Vagina (tissue), 2 donors: Measurements from ENCODE around the gene LMO1. TPM values are rescaled to one million over a fixed set of nuclear protein-coding genes. Genes with fewer than 3 reads are reported as not detected.

ENCODE experiments used
- DNase-seq, 2 donors: peaks; one replicate each; pipeline ENCODE4 v3.0.0-alpha.2; 2017; ENCODE audit errors: extremely low spot score in 2 of 2
- H3K27ac ChIP-seq: fragments of 200-600 bp; sonication (generic); one replicate; pipeline ENCODE4 v1.5.1; 2019
- H3K27me3 ChIP-seq: fragments of 200-600 bp; sonication (generic); one replicate; pipeline ENCODE4 v1.5.1; 2019
- H3K36me3 ChIP-seq, 2 donors: fragments of 200-600 bp; sonication (generic); one replicate each; pipeline ENCODE4 v1.5.1; 2017 to 2019
- H3K4me1 ChIP-seq: fragments of 200-600 bp; sonication (generic); one replicate; pipeline ENCODE4 v1.5.1; 2019
- H3K4me3 ChIP-seq, 2 donors: fragments of 200-600 bp; sonication (generic); 1 replicate in 1 of 2; 2 replicates in 1 of 2; pipeline ENCODE4 v1.5.1; 2016 to 2019
- H3K9me3 ChIP-seq: fragments of 200-600 bp; sonication (generic); one replicate; pipeline ENCODE4 v1.5.1; 2019
- CTCF ChIP-seq, 3 experiments: fragments of 450-650 bp in 2 of 3; fragments of 200-600 bp in 1 of 3; sonication (generic) in 1 of 3; IDR thresholded peaks; one replicate each; pipeline ENCODE4 v1.5.1; 2017 to 2019; ENCODE audit warnings: antibody characterized with exemption in 3 of 3, mild to moderate bottlenecking in 2 of 3, moderate library complexity in 2 of 3
- POLR2A ChIP-seq, 2 donors: fragments of 450-650 bp; IDR thresholded peaks; one replicate each; pipeline ENCODE4 v1.6.1; 2017; ENCODE audit warnings: antibody characterized with exemption in 2 of 2, mild to moderate bottlenecking in 2 of 2, moderate library complexity in 2 of 2
- POLR2AphosphoS5 ChIP-seq, 2 donors: sonication (generic); formaldehyde crosslinking; IDR thresholded peaks; one replicate each; pipeline ENCODE4 v1.9.0; 2017; ENCODE audit warnings: antibody characterized with exemption in 2 of 2, mild to moderate bottlenecking in 2 of 2, low read depth in 1 of 2; ENCODE audit not compliant: insufficient read depth in 1 of 2
- intact Hi-C: fragments of 100-400 bp; cut with DNase I; formaldehyde crosslinking; loops from one replicate; pipeline ENCODE4 v1.15.1; 2023
- total RNA-seq: library from RNA; depleted of rRNA; stranded (reverse); fragments of >200 nt; gene quantifications from one replicate; pipeline ENCODE4 v1.2.3, GENCODE V29; 2016

LMO1 gene
- total RNA-seq, 1 donor from 2014 or later, result not detected

GRCh38 chr11:8202516-8203413 is 60.9 kb downstream of the LMO1 start:
- intact Hi-C loops, result no loop called here
- DNase-seq, result peak in 1 of 2 donors; percentile 56
- Histone ChIP-seq H3K9me3 (no peaks in the 10 kb centered on the region), H3K4me1 (no peaks in the 10 kb centered on the region), H3K27ac (no peak overlapping the region), H3K4me3 (no peak overlapping the region), H3K27me3 (no peaks in the 10 kb centered on the region), H3K36me3 (no peaks in the 10 kb centered on the region)
- no peak for TF ChIP-seq POLR2A (IDR thresholded peaks at IDR 0.05)
- TF ChIP-seq CTCF (IDR thresholded peaks at IDR 0.05), result no peak
- no peak for TF ChIP-seq POLR2AphosphoS5 (IDR thresholded peaks at IDR 0.05; ENCODE audit: insufficient read depth in 1 of 2, low read depth in 1 of 2)

- Histone ChIP-seq H3K36me3 (no peaks in the 10 kb centered on the region), H3K4me1 (no peaks in the 10 kb centered on the region), H3K27ac (no peak overlapping the region), H3K9me3 (no peaks in the 10 kb centered on the region), H3K4me3 (no peak overlapping the region), H3K27me3 (no peaks in the 10 kb centered on the region)
- TF ChIP-seq POLR2A (IDR thresholded peaks at IDR 0.05), result no peak
- peak in 1 of 2 donors; percentile 69 for DNase-seq
- intact Hi-C loops, result no loop called here
These were observed 61.9 kb downstream of the LMO1 start for GRCh38 chr11:8201644-8202365.

- no peak overlapping the region for H3K4me3 ChIP-seq
- H3K27ac ChIP-seq, result no peak overlapping the region
- DNase-seq, result peak in 1 of 2 donors; percentile 54
- no peaks in the 10 kb centered on the region for H3K4me1 ChIP-seq
- H3K36me3 ChIP-seq, result no peaks in the 10 kb centered on the region
- no peaks in the 10 kb centered on the region for H3K27me3 ChIP-seq
- no peak for TF ChIP-seq CTCF (IDR thresholded peaks at IDR 0.05)
- intact Hi-C loops, result no loop called here
- H3K9me3 ChIP-seq, result no peaks in the 10 kb centered on the region
These were observed 64.0 kb downstream of the LMO1 start for GRCh38 chr11:8199676-8200075.

GRCh38 chr11:8196749-8197148 is 66.9 kb downstream of the LMO1 start:
- no peak overlapping the region for H3K4me3 ChIP-seq
- H3K9me3 ChIP-seq, result no peaks in the 10 kb centered on the region
- peak in 1 of 2 donors; percentile 29 for DNase-seq
- TF ChIP-seq POLR2A (IDR thresholded peaks at IDR 0.05), result no peak
- no peak for TF ChIP-seq CTCF (IDR thresholded peaks at IDR 0.05)
- no peak for TF ChIP-seq POLR2AphosphoS5 (IDR thresholded peaks at IDR 0.05; ENCODE audit: insufficient read depth in 1 of 2, low read depth in 1 of 2)
- H3K27me3 ChIP-seq, result no peaks in the 10 kb centered on the region
- H3K27ac ChIP-seq, result no peak overlapping the region
- intact Hi-C loops, result no loop called here
- no peaks in the 10 kb centered on the region for H3K36me3 ChIP-seq
- H3K4me1 ChIP-seq, result no peaks in the 10 kb centered on the region

- DNase-seq, result peak in 1 of 2 donors; percentile 54
- H3K4me1 ChIP-seq, result no peaks in the 10 kb centered on the region
- no peaks in the 10 kb centered on the region for H3K36me3 ChIP-seq
- no peak overlapping the region for H3K4me3 ChIP-seq
- TF ChIP-seq POLR2AphosphoS5 (IDR thresholded peaks at IDR 0.05; ENCODE audit: insufficient read depth in 1 of 2, low read depth in 1 of 2), result no peak
- TF ChIP-seq CTCF (IDR thresholded peaks at IDR 0.05), result no peak
- intact Hi-C loops, result no loop called here
- H3K9me3 ChIP-seq, result no peaks in the 10 kb centered on the region
- H3K27ac ChIP-seq, result no peak overlapping the region
- H3K27me3 ChIP-seq, result no peaks in the 10 kb centered on the region
These were observed 68.7 kb downstream of the LMO1 start for GRCh38 chr11:8194956-8195355.
